Mucosa of stomach (tissue), 1 donor: ENCODE measurements around the gene ZNF408.

ENCODE experiments used
- H3K27me3 ChIP-seq: one replicate; pipeline ENCODE4 v1.7.0; 2013; ENCODE audit warnings: mild to moderate bottlenecking, low read length; ENCODE audit not compliant: control insufficient read depth, insufficient read depth
- H3K36me3 ChIP-seq: one replicate; pipeline ENCODE4 v1.7.0; 2013; ENCODE audit warnings: low read length; ENCODE audit not compliant: control insufficient read depth, insufficient read depth
- H3K4me1 ChIP-seq: one replicate; pipeline ENCODE4 v1.7.0; 2013; ENCODE audit warnings: mild to moderate bottlenecking, low read length; ENCODE audit not compliant: control insufficient read depth, insufficient read depth
- H3K4me3 ChIP-seq: one replicate; pipeline ENCODE4 v1.7.0; 2013; ENCODE audit warnings: low read length
- H3K9ac ChIP-seq: one replicate; pipeline ENCODE4 v1.7.0; 2013; ENCODE audit warnings: mild to moderate bottlenecking, low read length, moderate library complexity
- H3K9me3 ChIP-seq: one replicate; pipeline ENCODE4 v1.7.0; 2013; ENCODE audit warnings: mild to moderate bottlenecking, low read length, moderate library complexity; ENCODE audit not compliant: control insufficient read depth
- donor health status: Pancreatic carcinoma.

Gene ZNF408

GRCh38 chr11:46738887-46739286, 38.1 kb downstream of the ZNF408 start:
- no peaks in the 10 kb centered on the region for H3K4me1 ChIP-seq
- no peak overlapping the region for H3K4me3 ChIP-seq
- H3K9ac ChIP-seq, result no peak overlapping the region
- no peaks in the 10 kb centered on the region for H3K9me3 ChIP-seq
- no peaks in the 10 kb centered on the region for H3K27me3 ChIP-seq
- H3K36me3 ChIP-seq, result peaks cover 8% of the 10 kb centered on the region

- Histone ChIP-seq H3K36me3 (peaks cover 8% of the 10 kb centered on the region), H3K4me3 (no peak overlapping the region), H3K9ac (no peak overlapping the region), H3K27me3 (no peaks in the 10 kb centered on the region), H3K9me3 (no peaks in the 10 kb centered on the region), H3K4me1 (no peaks in the 10 kb centered on the region)
Observed at GRCh38 chr11:46741600-46742484, 41.0 kb downstream of the ZNF408 start.

- H3K27me3 ChIP-seq, result no peaks in the 10 kb centered on the region
- peaks cover 9% of the 10 kb centered on the region for H3K36me3 ChIP-seq
- H3K9me3 ChIP-seq, result no peaks in the 10 kb centered on the region
- no peak overlapping the region for H3K9ac ChIP-seq
- H3K4me1 ChIP-seq, result no peaks in the 10 kb centered on the region
- no peak overlapping the region for H3K4me3 ChIP-seq
Observed at GRCh38 chr11:46743043-46743442, 42.2 kb downstream of the ZNF408 start.

- Histone ChIP-seq H3K36me3 (peaks cover 11% of the 10 kb centered on the region), H3K4me3 (no peak overlapping the region), H3K9ac (no peak overlapping the region), H3K27me3 (no peaks in the 10 kb centered on the region), H3K9me3 (no peaks in the 10 kb centered on the region), H3K4me1 (no peaks in the 10 kb centered on the region)
Observed at GRCh38 chr11:46743693-46744339, 43.0 kb downstream of the ZNF408 start.

- Histone ChIP-seq H3K9ac (no peak overlapping the region), H3K4me3 (no peak overlapping the region), H3K4me1 (no peaks in the 10 kb centered on the region), H3K27me3 (no peaks in the 10 kb centered on the region), H3K36me3 (peaks cover 11% of the 10 kb centered on the region), H3K9me3 (no peaks in the 10 kb centered on the region)
Observed at GRCh38 chr11:46745328-46745727, 44.5 kb downstream of the ZNF408 start.

- H3K4me3 ChIP-seq, result no peak overlapping the region
- H3K27me3 ChIP-seq, result no peaks in the 10 kb centered on the region
- H3K4me1 ChIP-seq, result no peaks in the 10 kb centered on the region
- H3K36me3 ChIP-seq, result peaks cover 11% of the 10 kb centered on the region
- H3K9me3 ChIP-seq, result no peaks in the 10 kb centered on the region
- no peak overlapping the region for H3K9ac ChIP-seq
Observed at GRCh38 chr11:46745995-46746394, 45.2 kb downstream of the ZNF408 start.

- Histone ChIP-seq H3K36me3 (peaks cover 11% of the 10 kb centered on the region), H3K9ac (no peak overlapping the region), H3K9me3 (no peaks in the 10 kb centered on the region), H3K27me3 (no peaks in the 10 kb centered on the region), H3K4me1 (no peaks in the 10 kb centered on the region), H3K4me3 (no peak overlapping the region)
Observed at GRCh38 chr11:46747150-46747549, 46.3 kb downstream of the ZNF408 start.
